GM18505 (cell line): ENCODE results near the gene APOL5.
"Not testable (repeated sequence)": the region's sequence is repeated elsewhere in the genome, so short reads cannot be mapped to it uniquely, and the experiment has no call there.

ENCODE experiments used
- ATAC-seq: cut with Tn5 transposase; IDR thresholded peaks from one replicate; pipeline ENCODE4 v1.9.1; 2021; ENCODE audit not compliant: unreplicated experiment
- POLR2A ChIP-seq: IDR thresholded peaks from 4 replicates; pipeline ENCODE4 v1.6.1; 2011; ENCODE audit warnings: borderline replicate concordance; ENCODE audit not compliant: insufficient read depth, insufficient read length; ENCODE audit errors: extremely low read depth

Gene APOL5

GRCh38 chr22:35690001-35690400 lies 27.7 kb upstream of the APOL5 start:
- TF ChIP-seq POLR2A = no peak

GRCh38 chr22:35695202-35695601 lies 22.5 kb upstream of the APOL5 start:
- no peak for ATAC-seq
- TF ChIP-seq POLR2A = no peak

More at GRCh38 chr22:35690001-35690400, 27.7 kb upstream of the APOL5 start:
- no peak for ATAC-seq

- no peak for ATAC-seq
- no peak for TF ChIP-seq POLR2A
Measured at GRCh38 chr22:35697142-35697541, 20.5 kb upstream of the APOL5 start.

- not testable (repeated sequence) for ATAC-seq
Measured at GRCh38 chr22:35699852-35700251, 17.8 kb upstream of the APOL5 start.

GRCh38 chr22:35703861-35704584 lies 13.6 kb upstream of the APOL5 start:
- ATAC-seq = no peak
- no peak for TF ChIP-seq POLR2A

- no peak for TF ChIP-seq POLR2A
- ATAC-seq = no peak
Measured at GRCh38 chr22:35705141-35705540, 12.5 kb upstream of the APOL5 start.

GRCh38 chr22:35708453-35708852 lies 9.2 kb upstream of the APOL5 start:
- no peak for TF ChIP-seq POLR2A
- no peak for ATAC-seq

GRCh38 chr22:35708917-35709316 lies 8.8 kb upstream of the APOL5 start:
- no peak for TF ChIP-seq POLR2A
- ATAC-seq = no peak

- no peak for ATAC-seq
- TF ChIP-seq POLR2A = no peak
Measured at GRCh38 chr22:35711336-35711735, 6.3 kb upstream of the APOL5 start.

GRCh38 chr22:35712672-35713071 lies 5.0 kb upstream of the APOL5 start:
- ATAC-seq = no peak
- TF ChIP-seq POLR2A = no peak

GRCh38 chr22:35719212-35719875 lies 1.7 kb downstream of the APOL5 start:
- no peak for TF ChIP-seq POLR2A
- ATAC-seq = no peak

GRCh38 chr22:35721960-35722359 lies 4.3 kb downstream of the APOL5 start:
- TF ChIP-seq POLR2A = no peak
- no peak for ATAC-seq

- ATAC-seq = no peak
Measured at GRCh38 chr22:35725521-35725920, 7.8 kb downstream of the APOL5 start.

GRCh38 chr22:35726398-35726797 lies 8.7 kb downstream of the APOL5 start:
- TF ChIP-seq POLR2A = no peak
- no peak for ATAC-seq

More at GRCh38 chr22:35725521-35725920, 7.8 kb downstream of the APOL5 start:
- no peak for TF ChIP-seq POLR2A
